Keratinocyte (primary cell): ENCODE results near the gene DECR2. TPM values are rescaled to one million over a fixed set of nuclear protein-coding genes. Genes with fewer than 3 reads are reported as not detected.

Experiments used
- DNase-seq: peaks from one replicate; pipeline ENCODE4 v3.0.0-alpha.2; 2011; ENCODE audit warnings: low read depth, missing footprints, low spot score
- FAIRE-seq: peaks from 2 replicates; lab custom pipeline; 2011; peaks lifted over from hg19 to GRCh38; lab: Jason Lieb, UNC
- H2AFZ ChIP-seq: 2 replicates; pipeline ENCODE4 v1.6.0; 2012; ENCODE audit warnings: low read length, control low read depth, inconsistent platforms; ENCODE audit not compliant: control insufficient read depth
- H3K27ac ChIP-seq: 2 replicates; pipeline ENCODE4 v1.5.1; 2011; ENCODE audit warnings: low read length; ENCODE audit not compliant: control insufficient read depth, insufficient read depth
- H3K27me3 ChIP-seq: 3 replicates; pipeline ENCODE4 v1.6.0; 2011; ENCODE audit warnings: low read length; ENCODE audit not compliant: control insufficient read depth, insufficient read depth; ENCODE audit errors: extremely low read depth
- H3K36me3 ChIP-seq, 2 experiments: 2 replicates in 1 of 2; 3 replicates in 1 of 2; pipeline ENCODE4 v1.5.1; 2011; ENCODE audit warnings: low read length in 2 of 2, mild to moderate bottlenecking in 1 of 2; ENCODE audit not compliant: control insufficient read depth in 2 of 2, insufficient read depth in 2 of 2; ENCODE audit errors: extremely low read depth in 1 of 2
- H3K4me1 ChIP-seq: 3 replicates; pipeline ENCODE4 v1.5.1; 2011; ENCODE audit warnings: low read length; ENCODE audit not compliant: control insufficient read depth, insufficient read depth; ENCODE audit errors: extremely low read depth
- H3K4me2 ChIP-seq: 3 replicates; pipeline ENCODE4 v1.6.0; 2011; ENCODE audit warnings: low read depth, low read length; ENCODE audit not compliant: control insufficient read depth, insufficient read depth; ENCODE audit errors: extremely low read depth
- H3K4me3 ChIP-seq, 3 experiments: fragments of 200-600 bp in 1 of 3; sonication (generic) in 1 of 3; 2 replicates in 2 of 3; 3 replicates in 1 of 3; pipeline ENCODE4 v1.5.1; 2011 to 2016; ENCODE audit warnings: low read length in 3 of 3, mild to moderate bottlenecking in 3 of 3, control low read depth in 2 of 3, inconsistent platforms in 1 of 3, low read depth in 1 of 3, mixed read lengths in 1 of 3, mixed run types in 1 of 3, moderate library complexity in 1 of 3; ENCODE audit not compliant: control insufficient read depth in 2 of 3, insufficient read depth in 2 of 3; ENCODE audit errors: extremely low read depth in 1 of 3
- H3K79me2 ChIP-seq: 2 replicates; pipeline ENCODE4 v1.6.0; 2012; ENCODE audit warnings: low read length; ENCODE audit not compliant: control insufficient read depth, insufficient read depth
- H3K9ac ChIP-seq: 3 replicates; pipeline ENCODE4 v1.6.0; 2011; ENCODE audit warnings: low read length; ENCODE audit not compliant: control insufficient read depth, insufficient read depth; ENCODE audit errors: extremely low read depth
- H3K9me1 ChIP-seq: 3 replicates; pipeline ENCODE4 v1.6.0; 2011; ENCODE audit warnings: low read length; ENCODE audit not compliant: control insufficient read depth, insufficient read depth; ENCODE audit errors: extremely low read depth
- H3K9me3 ChIP-seq: 2 replicates; pipeline ENCODE4 v1.5.1; 2012; ENCODE audit warnings: low read depth, low read length; ENCODE audit not compliant: control insufficient read depth
- H4K20me1 ChIP-seq: 3 replicates; pipeline ENCODE4 v1.6.0; 2011; ENCODE audit warnings: low read length; ENCODE audit not compliant: control insufficient read depth, insufficient read depth; ENCODE audit errors: extremely low read depth
- CTCF ChIP-seq, 3 experiments: IDR thresholded peaks in 1 of 3; conservative IDR thresholded peaks in 1 of 3; optimal IDR thresholded peaks in 1 of 3; 2 replicates in 2 of 3; 3 replicates in 1 of 3; pipeline versions ENCODE3 to v1.5.1; 2011; ENCODE audit warnings: low read length in 3 of 3, mild to moderate bottlenecking in 3 of 3, moderate library complexity in 2 of 3, control low read depth in 1 of 3, inconsistent platforms in 1 of 3; ENCODE audit not compliant: insufficient read depth in 2 of 3; ENCODE audit errors: extremely low read depth in 1 of 3
- EZH2 ChIP-seq: IDR thresholded peaks from one replicate; pipeline ENCODE4 v1.6.1; 2012; ENCODE audit warnings: inconsistent platforms, mild to moderate bottlenecking, low read length, moderate library complexity
- dilution Hi-C: fragments of 300-500 bp; cut with MboI; formaldehyde crosslinking; loops from one replicate; pipeline ENCODE4 v1.7.0; 2020; ENCODE audit warnings: low sequenced_read_pairs; ENCODE audit not compliant: extremely low pct_ligation_motif_present
- polyA plus RNA-seq, 5 experiments: library from polyadenylated mRNA; depleted of rRNA in 3 of 5; stranded (reverse) in 3 of 5; stranded (forward) in 1 of 5; unstranded in 1 of 5; fragments of >200 nt; gene quantifications; 1 replicate in 1 of 5; 2 replicates in 3 of 5; 3 replicates in 1 of 5; pipeline versions ENCODE4 v1.2.1 to v1.2.3, GENCODE V29; 2011 to 2012; ENCODE audit warnings: missing spikeins in 2 of 5, low read depth in 1 of 5, low replicate concordance in 1 of 5

Gene DECR2
- polyA plus RNA-seq, 1 donor (not counting 4 experiments of a cell fraction or from before 2014, with no cell fraction given), result 14.2 TPM

- dilution Hi-C loops, result no loop called here
- Histone ChIP-seq H3K27me3 (no peaks in the 10 kb centered on the region), H3K27ac (no peak overlapping the region), H2AFZ (no peak overlapping the region), H3K9ac (no peak overlapping the region), H4K20me1 (no peaks in the 10 kb centered on the region), H3K9me3 (no peaks in the 10 kb centered on the region), H3K36me3 (no peaks in the 10 kb centered on the region), H3K4me1 (peaks cover 18% of the 10 kb centered on the region), H3K4me2 (no peak overlapping the region), H3K79me2 (peaks cover 3% of the 10 kb centered on the region), H3K9me1 (peaks cover 2% of the 10 kb centered on the region), H3K4me3 (no peak overlapping the region)
- no peak for TF ChIP-seq EZH2
- no peak for TF ChIP-seq CTCF (optimal IDR thresholded peaks at IDR 0.05 in 1 of 3, IDR thresholded peaks at IDR 0.05 in 1 of 3, conservative IDR thresholded peaks at IDR 0.05 in 1 of 3; ENCODE audit: extremely low read depth in 1 of 3, insufficient read depth in 2 of 3, low read length in 3 of 3)
- DNase-seq (no peak), FAIRE-seq (no peak)
These were observed 44.9 kb upstream of the DECR2 start for GRCh38 chr16:356741-357140.

- FAIRE-seq (no peak), DNase-seq (no peak)
- Histone ChIP-seq H3K9me1 (no peaks in the 10 kb centered on the region), H3K4me1 (peaks cover 7% of the 10 kb centered on the region), H2AFZ (no peak overlapping the region), H3K9ac (no peak overlapping the region), H3K27me3 (peaks cover 9% of the 10 kb centered on the region), H3K4me2 (no peak overlapping the region), H3K9me3 (no peaks in the 10 kb centered on the region), H4K20me1 (no peaks in the 10 kb centered on the region), H3K4me3 (no peak overlapping the region), H3K79me2 (no peaks in the 10 kb centered on the region), H3K36me3 (no peaks in the 10 kb centered on the region), H3K27ac (no peak overlapping the region)
- TF ChIP-seq CTCF (optimal IDR thresholded peaks at IDR 0.05 in 1 of 3, IDR thresholded peaks at IDR 0.05 in 1 of 3, conservative IDR thresholded peaks at IDR 0.05 in 1 of 3; ENCODE audit: extremely low read depth in 1 of 3, insufficient read depth in 2 of 3, low read length in 3 of 3) (no peak), EZH2 (no peak)
- dilution Hi-C loops, result no loop called here
These were observed 42.5 kb upstream of the DECR2 start for GRCh38 chr16:359067-359763.
